Measurements from ENCODE around the gene MT1HL1. TPM values are rescaled to one million over a fixed set of nuclear protein-coding genes. Genes with fewer than 3 reads are reported as not detected.

The MT1HL1 gene
- total RNA-seq, 4 donors from 2014 or later = not detected

DNA sequence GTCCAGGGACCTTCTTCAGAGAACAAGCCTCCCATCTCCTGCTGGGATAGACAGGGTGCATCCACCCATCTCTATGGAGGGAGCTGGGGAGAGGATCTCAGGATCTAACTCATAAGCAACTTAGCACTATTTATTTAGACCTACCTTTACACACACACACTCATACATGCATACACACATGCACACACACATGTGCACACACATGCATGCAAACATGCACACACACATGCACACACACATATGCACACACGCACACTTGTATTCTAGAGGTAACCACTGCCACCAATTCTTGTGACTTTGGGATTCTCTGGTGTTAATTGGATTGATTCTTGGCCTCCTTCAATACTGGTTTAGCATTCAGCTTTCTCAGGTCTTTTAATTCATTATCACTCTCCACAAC is 9.8 kb downstream of the MT1HL1 start:
- 90% methylated on average over 1 of the region's 1 CpG for WGBS
- Histone ChIP-seq H3K4me1 (no peaks in the 10 kb centered on the region), H3K36me3 (no peaks in the 10 kb centered on the region), H3K27ac (no peak overlapping the region), H3K27me3 (no peaks in the 10 kb centered on the region), H3K9me3 (peaks cover 10% of the 10 kb centered on the region), H3K4me3 (no peak overlapping the region)
- TF ChIP-seq POLR2A (IDR thresholded peaks at IDR 0.05) = no peak
- no peak for TF ChIP-seq POLR2AphosphoS5 (IDR thresholded peaks at IDR 0.05)
- TF ChIP-seq, protein P1, sequence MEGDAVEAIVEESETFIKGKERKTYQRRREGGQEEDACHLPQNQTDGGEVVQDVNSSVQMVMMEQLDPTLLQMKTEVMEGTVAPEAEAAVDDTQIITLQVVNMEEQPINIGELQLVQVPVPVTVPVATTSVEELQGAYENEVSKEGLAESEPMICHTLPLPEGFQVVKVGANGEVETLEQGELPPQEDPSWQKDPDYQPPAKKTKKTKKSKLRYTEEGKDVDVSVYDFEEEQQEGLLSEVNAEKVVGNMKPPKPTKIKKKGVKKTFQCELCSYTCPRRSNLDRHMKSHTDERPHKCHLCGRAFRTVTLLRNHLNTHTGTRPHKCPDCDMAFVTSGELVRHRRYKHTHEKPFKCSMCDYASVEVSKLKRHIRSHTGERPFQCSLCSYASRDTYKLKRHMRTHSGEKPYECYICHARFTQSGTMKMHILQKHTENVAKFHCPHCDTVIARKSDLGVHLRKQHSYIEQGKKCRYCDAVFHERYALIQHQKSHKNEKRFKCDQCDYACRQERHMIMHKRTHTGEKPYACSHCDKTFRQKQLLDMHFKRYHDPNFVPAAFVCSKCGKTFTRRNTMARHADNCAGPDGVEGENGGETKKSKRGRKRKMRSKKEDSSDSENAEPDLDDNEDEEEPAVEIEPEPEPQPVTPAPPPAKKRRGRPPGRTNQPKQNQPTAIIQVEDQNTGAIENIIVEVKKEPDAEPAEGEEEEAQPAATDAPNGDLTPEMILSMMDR (IDR thresholded peaks at IDR 0.05) = no peak
- no peak for TF ChIP-seq EP300 (IDR thresholded peaks at IDR 0.05)
- DNase-seq (ENCODE audit: low spot score in 2 of 2) = no peak

DNA sequence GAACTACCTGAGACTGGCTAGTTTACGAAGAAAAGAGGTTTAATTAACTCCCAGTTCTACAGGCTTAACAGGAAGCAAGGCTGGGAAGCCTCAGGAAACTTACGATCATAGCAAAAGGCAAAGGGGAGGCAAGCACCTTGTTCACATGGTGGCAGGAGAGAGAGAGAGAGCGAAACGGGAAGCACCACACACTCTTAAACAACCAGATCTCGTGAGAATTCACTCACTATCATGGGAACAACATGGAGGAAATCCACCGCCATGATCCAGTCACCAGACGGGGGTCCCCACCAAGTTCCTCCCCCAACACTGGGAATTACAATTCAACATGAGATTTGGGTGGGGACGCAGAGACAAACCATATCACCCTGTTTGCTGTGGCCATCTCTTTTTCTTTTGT is 11.8 kb downstream of the MT1HL1 start:
- Histone ChIP-seq H3K4me3 (no peak overlapping the region), H3K4me1 (no peaks in the 10 kb centered on the region), H3K27me3 (no peaks in the 10 kb centered on the region), H3K9me3 (peaks cover 10% of the 10 kb centered on the region), H3K36me3 (no peaks in the 10 kb centered on the region), H3K27ac (no peak overlapping the region)
- 88% methylated on average over 8 of the region's 8 CpGs for WGBS
- no peak for DNase-seq (ENCODE audit: low spot score in 2 of 2)
- TF ChIP-seq EP300 (IDR thresholded peaks at IDR 0.05) (no peak), POLR2A (IDR thresholded peaks at IDR 0.05) (no peak)
- TF ChIP-seq, protein P1 (IDR thresholded peaks at IDR 0.05) = no peak

DNA sequence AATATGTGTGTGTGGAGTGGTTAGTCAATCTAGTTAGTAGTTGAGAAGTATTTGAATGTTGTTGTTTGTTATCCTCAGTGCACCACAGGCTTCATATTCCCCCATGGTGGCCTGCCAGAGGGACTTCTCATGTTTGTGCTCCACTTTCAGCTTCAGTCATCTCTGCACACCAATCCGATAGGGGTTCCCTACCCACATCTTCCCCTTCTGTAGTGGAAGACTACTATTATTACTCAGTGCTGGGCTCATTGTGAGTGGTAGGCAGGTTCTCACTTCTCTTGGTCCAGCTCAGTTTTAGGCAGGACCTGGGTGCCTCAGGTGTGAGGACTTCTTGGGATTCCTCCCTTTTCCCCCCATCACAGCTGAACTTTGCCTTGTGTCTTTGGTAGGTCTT is 14.2 kb downstream of the MT1HL1 start:
- no peak overlapping the region for H3K4me3 ChIP-seq
- DNase-seq (ENCODE audit: low spot score in 2 of 2) = no peak
- no peak for TF ChIP-seq POLR2A (IDR thresholded peaks at IDR 0.05)
- TF ChIP-seq POLR2AphosphoS5 (IDR thresholded peaks at IDR 0.05) = no peak
- TF ChIP-seq, protein P1 (IDR thresholded peaks at IDR 0.05) = no peak
- no peak for TF ChIP-seq EP300 (IDR thresholded peaks at IDR 0.05)
- no peaks in the 10 kb centered on the region for H3K4me1 ChIP-seq
- WGBS = 0% methylated on average over 1 of the region's 1 CpG
- H3K36me3 ChIP-seq = no peaks in the 10 kb centered on the region
- peaks cover 10% of the 10 kb centered on the region for H3K9me3 ChIP-seq
- H3K27me3 ChIP-seq = no peaks in the 10 kb centered on the region
- H3K27ac ChIP-seq = no peak overlapping the region

DNA sequence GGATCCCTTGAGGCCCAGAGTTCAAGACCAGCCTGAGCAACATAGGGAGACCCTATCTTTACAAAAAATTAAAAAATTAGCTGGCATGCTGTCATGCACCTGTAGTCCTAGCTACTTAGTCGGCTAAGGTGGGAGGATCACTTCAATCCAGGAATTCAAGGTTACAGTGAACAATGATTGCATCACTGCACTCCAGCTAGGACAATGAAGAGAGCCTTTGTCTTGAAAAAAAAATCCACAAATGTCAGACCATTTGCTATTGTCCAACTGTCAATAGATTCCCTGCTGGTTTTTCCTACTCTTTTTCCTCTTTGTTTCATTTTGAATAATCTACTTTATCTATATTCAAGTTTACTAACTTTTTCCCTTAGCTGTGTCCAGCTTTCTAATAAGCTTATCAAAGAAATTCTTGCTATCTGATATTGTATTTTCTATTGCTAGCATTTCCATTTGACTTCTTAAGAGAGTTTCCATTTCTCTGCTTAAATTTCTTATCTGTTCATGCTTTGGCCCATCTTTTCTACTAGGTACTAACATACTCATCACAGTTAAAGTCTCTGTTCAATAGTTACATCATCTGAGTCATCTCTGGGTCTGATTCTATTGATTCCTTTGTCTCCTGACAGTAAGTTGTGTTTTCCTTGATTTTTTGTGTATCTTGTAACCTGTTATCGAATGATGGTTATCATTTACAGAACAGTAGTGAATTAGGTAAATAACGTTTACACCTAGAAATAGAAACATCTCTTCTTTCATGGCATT is 14.8 kb downstream of the MT1HL1 start:
- H3K27me3 ChIP-seq = no peaks in the 10 kb centered on the region
- H3K4me1 ChIP-seq = no peaks in the 10 kb centered on the region
- no peak overlapping the region for H3K4me3 ChIP-seq
- DNase-seq (ENCODE audit: low spot score in 2 of 2) = no peak
- no peak overlapping the region for H3K27ac ChIP-seq
- peaks cover 10% of the 10 kb centered on the region for H3K9me3 ChIP-seq
- WGBS = 85% methylated on average over 3 of the region's 3 CpGs
- TF ChIP-seq, protein P1 (IDR thresholded peaks at IDR 0.05) = no peak
- TF ChIP-seq EP300 (IDR thresholded peaks at IDR 0.05) (no peak), POLR2A (IDR thresholded peaks at IDR 0.05) (no peak), POLR2AphosphoS5 (IDR thresholded peaks at IDR 0.05) (no peak)
- H3K36me3 ChIP-seq = no peaks in the 10 kb centered on the region

DNA sequence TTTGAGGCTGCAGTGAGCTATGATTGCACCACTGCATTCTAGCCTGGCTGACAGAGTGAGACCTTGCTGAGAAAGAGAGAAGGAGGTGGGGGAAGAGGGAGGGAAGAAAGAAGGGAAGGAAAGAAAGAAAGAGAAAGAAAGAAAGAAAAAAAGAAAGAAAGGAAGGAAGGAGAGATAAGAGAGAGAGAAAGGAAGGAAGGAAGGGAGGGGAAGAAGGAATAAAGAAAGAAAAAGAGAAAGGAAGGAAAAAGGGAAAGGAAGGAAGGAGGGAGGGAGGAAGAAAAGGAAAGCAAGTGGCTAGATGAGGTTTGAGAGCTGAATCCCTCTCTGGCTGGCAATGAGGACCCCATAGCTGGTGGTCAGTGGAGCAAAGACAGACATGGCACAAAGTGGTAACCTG is 20.4 kb downstream of the MT1HL1 start:
- H3K27me3 ChIP-seq = no peaks in the 10 kb centered on the region
- no peaks in the 10 kb centered on the region for H3K4me1 ChIP-seq
- no peaks in the 10 kb centered on the region for H3K9me3 ChIP-seq
- no peak for DNase-seq (ENCODE audit: low spot score in 2 of 2)
- TF ChIP-seq, protein P1 (IDR thresholded peaks at IDR 0.05) = no peak
- TF ChIP-seq POLR2AphosphoS5 (IDR thresholded peaks at IDR 0.05) (no peak), EP300 (IDR thresholded peaks at IDR 0.05) (no peak), POLR2A (IDR thresholded peaks at IDR 0.05) (no peak)
- no peaks in the 10 kb centered on the region for H3K36me3 ChIP-seq
- H3K27ac ChIP-seq = no peak overlapping the region
- no peak overlapping the region for H3K4me3 ChIP-seq

All from suprapubic skin (tissue), 4 donors.